ENCODE results near the gene MRPS7.
"Not testable (repeated sequence)": the region's sequence is repeated elsewhere in the genome, so short reads cannot be mapped to it uniquely, and the experiment has no call there.

DNA sequence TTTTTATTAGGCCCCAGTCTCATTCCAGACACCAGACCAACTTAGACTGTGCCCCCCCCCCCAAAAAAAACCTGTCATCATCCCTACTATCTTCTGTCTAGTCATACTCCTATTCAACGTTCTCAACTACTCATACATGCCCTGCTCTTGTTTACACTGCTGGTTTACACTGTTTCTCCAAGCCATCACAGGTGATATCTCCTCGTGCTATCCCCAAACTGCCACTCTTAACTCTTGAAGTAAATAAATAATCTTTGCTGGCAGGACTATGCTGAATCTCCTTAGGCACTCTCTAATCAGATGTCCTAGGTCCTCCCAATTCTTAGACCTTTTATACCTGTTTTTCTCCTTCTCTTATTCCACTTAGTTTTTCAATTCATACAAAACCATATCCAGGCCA is 4.5 kb upstream of the MRPS7 start:
- TF ChIP-seq, protein P1, sequence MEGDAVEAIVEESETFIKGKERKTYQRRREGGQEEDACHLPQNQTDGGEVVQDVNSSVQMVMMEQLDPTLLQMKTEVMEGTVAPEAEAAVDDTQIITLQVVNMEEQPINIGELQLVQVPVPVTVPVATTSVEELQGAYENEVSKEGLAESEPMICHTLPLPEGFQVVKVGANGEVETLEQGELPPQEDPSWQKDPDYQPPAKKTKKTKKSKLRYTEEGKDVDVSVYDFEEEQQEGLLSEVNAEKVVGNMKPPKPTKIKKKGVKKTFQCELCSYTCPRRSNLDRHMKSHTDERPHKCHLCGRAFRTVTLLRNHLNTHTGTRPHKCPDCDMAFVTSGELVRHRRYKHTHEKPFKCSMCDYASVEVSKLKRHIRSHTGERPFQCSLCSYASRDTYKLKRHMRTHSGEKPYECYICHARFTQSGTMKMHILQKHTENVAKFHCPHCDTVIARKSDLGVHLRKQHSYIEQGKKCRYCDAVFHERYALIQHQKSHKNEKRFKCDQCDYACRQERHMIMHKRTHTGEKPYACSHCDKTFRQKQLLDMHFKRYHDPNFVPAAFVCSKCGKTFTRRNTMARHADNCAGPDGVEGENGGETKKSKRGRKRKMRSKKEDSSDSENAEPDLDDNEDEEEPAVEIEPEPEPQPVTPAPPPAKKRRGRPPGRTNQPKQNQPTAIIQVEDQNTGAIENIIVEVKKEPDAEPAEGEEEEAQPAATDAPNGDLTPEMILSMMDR (conservative IDR thresholded peaks at IDR 0.05; ENCODE audit: low read length) = not testable (repeated sequence)
- not testable (repeated sequence) for TF ChIP-seq EZH2phosphoT487 (IDR thresholded peaks at IDR 0.05; ENCODE audit: borderline replicate concordance, low read depth, low read length)
